Muscle of arm (tissue), 14 donors: Measurements from ENCODE around the gene CKAP5. TPM values are rescaled to one million over a fixed set of nuclear protein-coding genes. Genes with fewer than 3 reads are reported as not detected.

Experiments used
- DNase-seq: peaks from one replicate; pipeline ENCODE4 v3.0.0-alpha.2; 2013
- long read RNA-seq, 11 donors: transcript quantifications; one replicate each; lab custom pipeline, GENCODE V29; 2026
- polyA plus RNA-seq, 12 donors: library from polyadenylated mRNA; unstranded; fragments of 120-200 nt; gene quantifications; one replicate each; pipeline ENCODE4 v1.2.1, GENCODE V29; 2013; ENCODE audit not compliant: insufficient read length in 12 of 12

The CKAP5 gene
- 10 to 100 TPM in 11 of 12 donors, not detected in 1; 45.9 to 94.4 (median 61.2) TPM for polyA plus RNA-seq
- long read RNA-seq, donor 1, full-length matches to known transcripts = 2 of 8 reads
- long read RNA-seq, donor 1, partial matches to known transcripts = 6 of 8 reads
- long read RNA-seq, donor 1, other reads (novel, unspliced or antisense) = 0 of 8 reads
- long read RNA-seq, donor 2, full-length matches to known transcripts = 3 of 3 reads
- long read RNA-seq, donor 2, partial matches to known transcripts = 0 of 3 reads
- long read RNA-seq, donor 2, other reads (novel, unspliced or antisense) = 0 of 3 reads
- long read RNA-seq, donor 3, full-length matches to known transcripts = 1 of 1 reads
- long read RNA-seq, donor 3, partial matches to known transcripts = 0 of 1 reads
- long read RNA-seq, donor 3, other reads (novel, unspliced or antisense) = 0 of 1 reads
- long read RNA-seq, donor 4 = 0 reads
- long read RNA-seq, donor 5 = 0 reads
- long read RNA-seq, donor 6, full-length matches to known transcripts = 1 of 1 reads
- long read RNA-seq, donor 6, partial matches to known transcripts = 0 of 1 reads
- long read RNA-seq, donor 6, other reads (novel, unspliced or antisense) = 0 of 1 reads
- long read RNA-seq, donor 7 = 0 reads
- long read RNA-seq, donor 8, partial matches to known transcripts = 21 of 21 reads
- long read RNA-seq, donor 8, other reads (novel, unspliced or antisense) = 0 of 21 reads
- long read RNA-seq, donor 9 = 0 reads
- long read RNA-seq, donor 10, full-length matches to known transcripts = 2 of 2 reads
- long read RNA-seq, donor 10, partial matches to known transcripts = 0 of 2 reads
- long read RNA-seq, donor 10, other reads (novel, unspliced or antisense) = 0 of 2 reads
- long read RNA-seq, donor 11 = 0 reads

DNA sequence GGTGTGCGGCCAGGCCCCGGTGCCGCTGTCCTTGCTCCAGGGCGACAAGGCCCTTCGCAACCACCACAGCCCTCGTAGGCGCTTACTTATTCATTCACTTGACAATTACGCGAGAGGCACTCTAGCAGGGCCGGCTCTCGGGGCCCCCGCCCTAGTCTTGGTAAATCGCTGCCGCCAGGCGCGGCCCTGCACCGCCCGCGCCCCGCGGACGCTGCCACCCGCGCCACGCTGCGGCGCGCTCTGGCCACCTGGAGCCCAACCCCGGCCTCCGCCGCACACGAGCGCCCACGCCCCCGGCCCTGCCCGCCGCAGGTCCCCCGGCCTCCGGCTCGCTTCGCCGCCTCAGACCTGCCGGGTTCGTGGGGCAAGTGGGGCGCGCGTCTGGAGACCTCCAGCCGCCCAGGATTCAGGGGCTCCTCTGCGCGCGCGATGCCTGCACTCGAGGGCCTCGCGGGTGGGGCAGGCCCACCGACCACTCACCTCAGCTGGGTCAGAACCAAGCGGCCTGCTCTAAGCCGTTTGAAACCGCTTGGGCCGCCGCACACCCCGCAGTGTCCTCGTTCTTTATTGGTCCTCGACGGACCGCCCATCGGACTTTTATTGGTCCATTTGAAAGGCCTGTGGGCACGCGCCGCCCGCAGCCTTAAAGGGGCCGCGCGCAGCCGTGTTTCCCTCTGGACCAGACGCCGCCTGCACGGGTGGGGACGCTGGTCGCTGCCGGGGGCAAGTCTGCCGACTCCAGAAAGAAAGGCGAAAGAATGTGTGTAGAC lies at the start of gene CKAP5:
TSS of gene CKAP5 (minus strand) at position 541 of the 770 bp plus-strand sequence. CDS start 25,049 bp downstream, outside the sequence.
- peak; percentile 92 for DNase-seq

DNA sequence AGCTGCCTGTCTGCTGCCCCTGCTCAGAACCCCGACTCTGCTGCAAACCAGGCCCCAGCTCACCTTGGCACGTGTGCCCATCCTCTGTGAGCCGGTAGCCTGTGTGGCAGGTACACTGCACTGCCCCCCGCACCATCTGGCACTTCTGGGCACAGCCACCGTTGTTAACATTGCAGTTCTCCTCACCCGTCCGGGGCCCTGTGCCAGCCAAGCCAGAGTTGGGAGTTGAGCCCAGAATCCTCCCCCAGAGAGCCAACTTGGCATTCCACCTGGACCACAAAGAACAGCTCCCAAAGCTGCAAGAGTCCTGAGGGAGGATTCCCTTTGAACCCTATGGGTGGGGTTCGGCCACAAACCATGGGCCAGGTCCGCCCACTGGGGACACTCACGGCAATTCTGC lies 49.7 kb upstream of the CKAP5 start:
- no peak for DNase-seq

GRCh38 chr11:46894961-46895360 lies 48.9 kb upstream of the CKAP5 start:
- DNase-seq = no peak

- no peak for DNase-seq
These were observed 48.4 kb upstream of the CKAP5 start for GRCh38 chr11:46894506-46894905.

GRCh38 chr11:46892838-46893237 lies 46.8 kb upstream of the CKAP5 start:
- DNase-seq = no peak

DNA sequence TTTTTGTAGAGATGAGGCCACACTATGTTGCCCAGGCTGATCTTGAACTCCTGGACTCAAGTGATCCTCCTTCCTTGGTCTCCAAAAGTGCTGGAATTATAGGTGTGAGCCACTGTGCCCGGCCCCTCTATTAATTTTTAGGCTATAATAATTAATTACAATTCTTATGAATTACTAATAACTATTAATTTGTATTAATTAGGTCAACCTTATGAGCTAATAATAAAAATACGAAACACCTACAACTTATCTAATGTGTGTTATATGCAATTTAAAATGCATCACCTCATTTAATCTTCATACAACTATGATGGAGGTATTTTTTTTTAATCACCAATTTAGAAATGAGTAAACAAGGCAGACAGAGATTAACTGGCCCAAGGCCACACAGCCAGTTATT lies 46.0 kb upstream of the CKAP5 start:
- DNase-seq = no peak

GRCh38 chr11:46890665-46891064 lies 44.6 kb upstream of the CKAP5 start:
- no peak for DNase-seq

- peak; percentile 82 for DNase-seq
These were observed 43.8 kb upstream of the CKAP5 start for GRCh38 chr11:46889689-46890475.

DNA sequence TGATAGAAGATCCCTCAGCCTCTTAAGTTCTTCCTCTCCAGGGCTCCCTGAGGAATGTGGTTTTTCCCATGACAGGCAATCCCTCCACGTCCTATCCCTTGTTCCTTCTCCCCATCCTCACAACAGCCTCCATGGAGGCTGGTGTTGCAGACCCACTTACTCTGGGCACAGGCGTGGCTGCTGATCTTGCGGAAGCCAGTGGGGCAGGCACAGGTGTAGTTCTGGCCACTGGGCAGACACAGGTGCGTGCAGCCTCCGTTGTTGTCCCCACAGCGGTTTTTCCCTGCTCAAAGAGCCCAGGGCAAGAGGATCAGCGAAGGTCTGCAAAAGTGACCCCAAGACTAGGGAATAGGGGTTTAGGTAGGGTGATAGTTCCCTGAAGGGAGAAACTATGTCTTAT lies 43.2 kb upstream of the CKAP5 start:
- DNase-seq = no peak

GRCh38 chr11:46888636-46889035 lies 42.6 kb upstream of the CKAP5 start:
- no peak for DNase-seq

DNA sequence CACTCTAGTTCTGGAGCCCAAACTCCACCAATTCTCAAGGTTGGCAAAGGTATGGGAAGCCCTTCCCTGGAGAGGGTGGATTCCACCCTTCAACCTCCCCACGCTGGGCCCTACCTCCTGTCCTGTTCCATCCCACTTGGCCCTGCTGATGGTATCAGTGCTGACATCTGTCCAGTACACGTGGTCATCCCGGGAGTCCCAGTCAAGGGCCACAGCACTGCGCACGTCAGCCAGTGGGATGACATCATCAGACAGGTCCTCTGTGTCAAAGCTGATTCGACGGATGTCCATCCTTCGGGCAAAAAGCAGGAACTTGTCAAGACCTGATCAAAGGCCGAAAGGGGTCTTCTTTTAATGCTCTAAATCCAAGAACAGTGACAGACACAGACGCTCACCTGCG lies 40.1 kb upstream of the CKAP5 start:
- no peak for DNase-seq

- no peak for DNase-seq
These were observed 33.0 kb upstream of the CKAP5 start for GRCh38 chr11:46879056-46879585.

DNA sequence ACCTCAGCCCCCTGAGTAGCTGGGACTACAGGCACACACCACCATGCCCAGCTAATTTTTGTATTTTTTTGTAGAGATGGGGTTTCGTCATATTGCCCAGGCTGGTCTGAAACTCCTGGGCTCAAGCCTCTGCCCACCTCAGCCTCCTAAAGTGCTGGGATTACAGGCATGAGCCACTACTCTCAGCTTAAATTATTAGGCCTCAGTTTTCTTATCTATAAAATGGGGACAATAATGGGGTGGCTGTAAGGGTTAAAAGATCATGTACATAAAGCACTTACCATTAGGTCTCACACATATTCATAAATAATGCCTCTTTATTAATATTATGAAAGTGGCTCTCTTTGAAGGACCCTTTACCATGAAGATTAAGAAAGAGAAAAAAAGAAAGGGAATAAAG lies 31.5 kb upstream of the CKAP5 start:
- no peak for DNase-seq

DNA sequence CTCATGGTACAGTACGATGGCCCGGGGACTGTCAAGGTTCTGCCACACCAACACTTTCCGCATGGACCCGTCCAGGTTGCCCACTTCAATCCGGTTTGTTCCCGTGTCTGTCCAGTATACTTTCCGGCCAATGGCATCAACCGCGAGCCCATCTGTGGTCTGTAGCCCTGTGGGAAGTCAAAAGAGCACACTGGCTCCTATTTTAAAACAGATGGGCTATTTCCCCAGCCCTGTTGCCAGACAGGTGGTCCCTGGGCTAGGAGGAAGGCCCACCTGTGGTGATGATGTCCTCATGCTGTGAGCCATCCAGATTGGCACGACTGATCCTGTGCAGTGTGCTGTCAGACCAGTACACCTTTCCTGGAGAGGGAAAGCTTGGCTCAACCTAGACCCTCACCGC lies 30.4 kb upstream of the CKAP5 start:
- no peak for DNase-seq

GRCh38 chr11:46874586-46874985 lies 28.5 kb upstream of the CKAP5 start:
- DNase-seq = no peak

GRCh38 chr11:46868912-46869311 lies 22.8 kb upstream of the CKAP5 start:
- no peak for DNase-seq

GRCh38 chr11:46865340-46865739 lies 19.3 kb upstream of the CKAP5 start:
- DNase-seq = no peak

DNA sequence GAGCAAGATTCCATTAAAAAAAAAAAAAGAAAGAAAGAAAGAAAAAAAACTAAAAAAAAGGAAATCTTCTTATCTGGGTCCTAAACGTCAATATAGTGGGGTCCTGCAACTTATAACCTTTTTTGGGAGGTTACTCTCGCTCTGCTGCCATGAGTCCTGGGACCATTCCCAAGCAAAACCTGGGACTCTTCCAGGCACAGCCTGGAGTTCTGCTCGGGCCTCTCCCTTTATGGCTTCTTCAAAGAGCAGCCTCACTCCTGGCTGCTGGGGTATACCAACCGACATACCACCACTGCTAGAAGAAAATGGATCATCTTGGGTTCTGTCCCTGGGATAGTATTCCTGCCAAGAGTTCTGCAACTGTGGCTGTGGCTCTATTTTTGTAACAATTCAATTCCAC lies 14.1 kb upstream of the CKAP5 start:
- DNase-seq = no peak

DNA sequence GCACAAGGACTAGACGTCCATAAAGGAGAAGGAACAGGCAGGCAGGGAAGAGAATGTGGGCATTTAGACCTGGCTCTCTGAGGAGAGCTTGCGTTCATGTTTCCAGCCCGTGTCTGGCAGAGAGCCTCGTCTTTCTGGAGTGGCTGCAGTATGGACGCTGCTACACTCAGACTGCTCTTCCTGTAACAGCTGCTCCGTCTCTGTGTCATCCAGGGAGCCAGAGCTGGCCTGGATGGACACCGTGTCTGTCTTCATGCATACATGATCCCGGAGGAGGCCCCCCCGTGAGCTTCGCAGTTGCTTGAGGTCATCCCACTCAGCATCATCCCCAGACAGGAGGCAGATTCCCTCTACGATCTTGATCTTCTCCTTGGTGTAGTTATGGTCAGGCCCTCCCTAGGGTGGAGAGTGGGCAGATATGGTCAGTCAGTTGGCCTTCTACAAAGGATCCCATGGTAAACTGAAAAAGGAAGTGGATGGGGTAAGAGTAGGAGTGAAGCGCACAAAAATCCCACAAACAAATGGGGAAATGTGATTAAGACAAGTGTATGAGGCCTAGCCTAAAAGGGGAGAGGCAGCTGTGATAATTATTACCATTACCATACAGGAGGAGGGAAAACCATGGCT lies 13.0 kb upstream of the CKAP5 start:
- DNase-seq = no peak

GRCh38 chr11:46857666-46858065 lies 11.6 kb upstream of the CKAP5 start:
- no peak for DNase-seq
